Skin of body (tissue), 3 donors: ENCODE measurements around the gene IPO4. TPM values are rescaled to one million over a fixed set of nuclear protein-coding genes. Genes with fewer than 3 reads are reported as not detected.
A peak's percentile ranks its signal among the peaks of the same experiment; 100 is the strongest.

Experiments
- DNase-seq: peaks from one replicate; lab custom pipeline; 2025; lab: John Stamatoyannopoulos, UW
- small RNA-seq: library from RNA; depleted of rRNA; stranded (forward); fragments of <200 nt; gene quantifications from one replicate; pipeline ENCODE3, GENCODE V24; 2014; ENCODE audit warnings: low replicate concordance
- total RNA-seq: library from RNA; depleted of rRNA; stranded (reverse); fragments of >200 nt; gene quantifications from one replicate; pipeline ENCODE4 v1.2.3, GENCODE V29; 2014

IPO4 gene
- total RNA-seq, 1 donor from 2014 or later: 22.8 TPM

- no peak for DNase-seq
Measured at GRCh38 chr14:24132061-24132685, 56.4 kb downstream of the IPO4 start.

DNA sequence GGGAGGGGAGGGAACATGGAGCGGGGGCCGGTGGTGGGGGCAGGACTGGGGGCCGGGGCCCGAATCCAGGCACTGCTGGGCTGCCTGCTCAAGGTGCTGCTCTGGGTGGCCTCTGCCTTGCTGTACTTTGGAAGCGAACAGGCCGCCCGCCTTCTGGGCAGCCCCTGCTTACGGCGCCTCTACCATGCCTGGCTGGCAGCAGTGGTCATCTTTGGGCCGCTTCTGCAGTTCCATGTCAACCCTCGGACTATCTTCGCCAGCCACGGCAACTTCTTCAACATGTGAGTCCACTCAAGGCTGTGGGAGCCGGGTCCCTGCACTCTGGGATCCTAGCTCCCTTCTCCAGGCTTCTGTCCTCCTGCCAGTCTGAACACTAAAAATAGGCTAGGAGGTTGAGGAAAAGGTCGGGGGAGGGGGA lies 57.1 kb downstream of the IPO4 start:
- DNase-seq: no peak

GRCh38 chr14:24130717-24131548 lies 57.7 kb downstream of the IPO4 start:
- peak; percentile 12 for DNase-seq

DNA sequence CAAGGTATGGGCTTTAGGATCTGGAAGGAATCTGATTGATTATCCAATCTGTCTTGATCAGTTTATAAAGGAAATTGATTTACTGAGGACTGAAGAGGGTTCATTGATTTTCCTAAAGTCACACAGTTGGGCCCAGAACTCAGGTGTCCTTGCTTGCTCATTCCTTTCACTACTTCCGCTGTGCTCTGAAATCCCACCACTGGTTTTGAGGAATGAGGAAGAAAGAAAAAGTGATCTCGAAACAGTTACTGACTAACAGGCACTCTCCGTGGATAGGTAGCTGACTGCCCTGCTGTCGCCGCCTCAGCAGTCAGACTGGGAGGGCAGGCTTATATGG lies 58.3 kb downstream of the IPO4 start, which contains the start of gene FITM1:
Gene FITM1 (plus strand): TSS at position 280 of the 337 bp plus-strand sequence. CDS start 905 bp downstream, outside the sequence.
- no peak for DNase-seq

Small RNA genes within 50 kb of the gene (small RNA-seq; reads per million reads assigned to genes)
- not detected for gene AL136295.4
- not detected for gene CHMP4A
- gene IPO4: not detected
- not detected for gene IRF9
- gene MDP1: not detected
- gene RNA5SP383: 0.14 reads per million

Other genes starting within 250 kb of the IPO4 start
- 23.5 TPM for gene DHRS4, start 235.0 kb downstream of the IPO4 start, total RNA-seq
- gene DHRS4L2, start 199.9 kb downstream of the IPO4 start, total RNA-seq: 8.7 TPM
- gene CARMIL3, start 136.8 kb downstream of the IPO4 start, total RNA-seq: 0.69 TPM
- 0.20 TPM for gene CPNE6, start 117.3 kb downstream of the IPO4 start, total RNA-seq
- gene PCK2, start 94.5 kb downstream of the IPO4 start, total RNA-seq: 7.2 TPM
- gene DCAF11, start 74.0 kb downstream of the IPO4 start, total RNA-seq: 45.2 TPM
- gene NRL, start 73.9 kb downstream of the IPO4 start, total RNA-seq: 0.69 TPM
- gene FITM1, start 58.2 kb downstream of the IPO4 start, total RNA-seq: 13.0 TPM
- gene PSME1, start 52.6 kb downstream of the IPO4 start, total RNA-seq: 59.7 TPM
- gene EMC9, start 47.2 kb downstream of the IPO4 start, total RNA-seq: 6.8 TPM
- gene PSME2, start 42.2 kb downstream of the IPO4 start, total RNA-seq: 62.5 TPM
- 24.2 TPM for gene RNF31, start 41.3 kb downstream of the IPO4 start, total RNA-seq
- 43.4 TPM for gene IRF9, start 27.6 kb downstream of the IPO4 start, total RNA-seq
- 3.6 TPM for gene REC8, start 16.7 kb downstream of the IPO4 start, total RNA-seq
- 22.4 TPM for gene TM9SF1, start 6.6 kb upstream of the IPO4 start, total RNA-seq
- not detected for gene TSSK4, start 16.9 kb upstream of the IPO4 start, total RNA-seq
- gene CHMP4A, start 24.7 kb upstream of the IPO4 start, total RNA-seq: 30.1 TPM
- 9.5 TPM for gene MDP1, start 27.2 kb upstream of the IPO4 start, total RNA-seq
- 73.5 TPM for gene NEDD8, start 43.6 kb upstream of the IPO4 start, total RNA-seq
- gene GMPR2, start 44.1 kb upstream of the IPO4 start, total RNA-seq: 39.9 TPM
- 36.2 TPM for gene TINF2, start 53.8 kb upstream of the IPO4 start, total RNA-seq
- gene TGM1, start 74.4 kb upstream of the IPO4 start, total RNA-seq: 26.1 TPM
- 13.2 TPM for gene RABGGTA, start 82.8 kb upstream of the IPO4 start, total RNA-seq
- gene DHRS1, start 111.0 kb upstream of the IPO4 start, total RNA-seq: 17.9 TPM
- 14.8 TPM for gene NOP9, start 111.0 kb upstream of the IPO4 start, total RNA-seq
- 7.9 TPM for gene CIDEB, start 119.2 kb upstream of the IPO4 start, total RNA-seq
- gene LTB4R2, start 121.3 kb upstream of the IPO4 start, total RNA-seq: 13.9 TPM
- gene LTB4R, start 122.7 kb upstream of the IPO4 start, total RNA-seq: 8.6 TPM
- 9.6 TPM for gene ADCY4, start 146.3 kb upstream of the IPO4 start, total RNA-seq
- gene RIPK3, start 151.2 kb upstream of the IPO4 start, total RNA-seq: 5.6 TPM
- 33.7 TPM for gene NFATC4, start 179.4 kb upstream of the IPO4 start, total RNA-seq
- 33.0 TPM for gene NYNRIN, start 210.2 kb upstream of the IPO4 start, total RNA-seq
- 1.8 TPM for gene CBLN3, start 240.9 kb upstream of the IPO4 start, total RNA-seq
- gene KHNYN, start 241.1 kb upstream of the IPO4 start, total RNA-seq: 38.8 TPM